ENCODE results near the gene KLK2. TPM values are rescaled to one million over a fixed set of nuclear protein-coding genes. Genes with fewer than 3 reads are reported as not detected.
"Not testable (repeated sequence)": the region's sequence is repeated elsewhere in the genome, so short reads cannot be mapped to it uniquely, and the experiment has no call there.

The KLK2 gene
- total RNA-seq, 1 donor from 2014 or later = not detected

DNA sequence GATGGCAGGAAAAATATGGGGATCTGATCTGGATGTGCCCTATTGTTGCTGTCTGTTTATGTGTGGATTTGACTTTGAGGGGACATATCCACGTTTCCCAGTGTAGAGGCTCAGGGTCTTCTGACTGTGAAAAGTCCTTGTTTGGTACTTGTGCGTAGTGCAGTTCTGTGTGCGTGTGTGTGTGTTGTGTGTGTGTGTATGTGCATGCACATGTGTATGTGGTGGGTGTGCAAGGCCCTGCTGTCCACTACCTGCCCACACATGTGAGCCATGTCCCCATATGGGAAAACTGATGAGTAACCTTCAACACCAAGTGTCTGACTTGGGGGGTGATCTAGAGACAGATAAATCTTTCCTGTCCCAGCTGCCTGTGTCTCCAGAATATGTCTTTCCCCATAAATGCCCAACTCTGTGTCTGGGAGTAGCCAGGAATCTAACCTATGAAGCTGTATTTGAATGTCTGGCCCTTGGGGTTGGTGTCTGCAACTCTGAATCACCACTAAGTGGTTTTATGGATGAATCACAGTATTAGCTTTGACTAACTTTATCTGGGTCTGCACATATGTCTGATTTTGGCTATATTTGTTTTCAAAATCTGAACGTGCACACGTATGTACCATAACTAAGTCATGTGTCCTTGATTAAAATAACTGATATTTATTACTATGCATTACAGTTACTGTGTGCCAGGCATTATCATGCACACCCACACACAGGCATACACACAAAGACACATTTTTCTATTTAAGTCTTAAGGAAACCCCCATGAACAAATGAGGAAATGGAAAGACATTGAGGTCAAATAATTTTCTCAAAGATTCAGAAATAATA is 17.4 kb downstream of the KLK2 start:
- DNase-seq (ENCODE audit: low spot score) = no peak
- intact Hi-C loops (cut with DNase I) = no loop called here

DNA sequence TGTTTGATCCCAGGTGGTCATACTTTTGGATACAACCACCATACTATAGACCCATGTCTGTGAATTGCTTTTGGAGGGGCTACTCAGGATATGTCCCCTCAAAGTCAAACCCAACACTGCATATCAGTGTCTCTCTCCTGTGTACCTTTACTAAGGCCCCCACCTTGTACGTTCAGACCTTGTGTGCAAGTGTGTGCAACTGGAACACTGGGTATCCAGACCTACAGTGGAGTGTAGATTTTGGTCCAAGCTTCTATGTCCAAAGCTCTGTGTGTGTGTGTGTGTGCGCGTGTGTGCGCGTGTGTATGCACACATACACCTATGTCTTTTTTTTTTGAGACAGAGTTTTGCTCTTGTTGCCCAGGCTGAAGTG is 18.0 kb downstream of the KLK2 start:
- no peak for DNase-seq (ENCODE audit: low spot score)
- intact Hi-C loops (cut with DNase I) = no loop called here

DNA sequence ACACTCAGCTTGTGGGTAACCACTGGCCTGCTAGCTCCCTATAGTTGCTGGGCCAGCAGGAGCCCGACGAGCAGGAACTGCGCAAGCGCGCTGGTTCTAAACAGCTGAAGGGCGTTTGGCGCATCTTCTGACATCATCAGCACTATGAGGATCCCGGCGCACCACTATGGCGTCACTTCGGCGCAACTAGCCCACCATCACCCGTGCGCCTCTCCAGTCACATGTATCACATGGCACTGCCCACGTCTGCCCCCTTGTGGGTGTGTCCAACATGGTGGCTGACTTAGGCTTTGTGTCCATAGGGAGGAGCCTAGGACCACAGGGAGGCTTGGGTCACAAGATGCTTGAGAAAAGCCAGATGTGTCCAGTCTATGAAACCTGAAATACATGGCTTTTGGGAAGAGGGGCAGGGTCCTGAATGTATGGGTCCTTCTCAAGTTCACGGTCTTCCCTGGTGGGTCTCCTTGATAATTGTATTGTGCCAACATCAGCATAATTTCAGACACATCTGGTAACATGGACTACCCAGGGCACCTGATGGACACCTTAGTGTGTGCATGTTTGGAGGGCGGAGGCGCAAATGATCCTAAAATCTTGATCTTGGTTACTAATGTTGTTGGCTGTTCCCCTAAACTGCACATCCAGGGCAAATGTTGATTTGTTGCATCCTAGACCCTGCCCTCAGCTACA is 20.0 kb downstream of the KLK2 start:
- intact Hi-C loops (cut with DNase I) = no loop called here
- DNase-seq (ENCODE audit: low spot score) = no peak

DNA sequence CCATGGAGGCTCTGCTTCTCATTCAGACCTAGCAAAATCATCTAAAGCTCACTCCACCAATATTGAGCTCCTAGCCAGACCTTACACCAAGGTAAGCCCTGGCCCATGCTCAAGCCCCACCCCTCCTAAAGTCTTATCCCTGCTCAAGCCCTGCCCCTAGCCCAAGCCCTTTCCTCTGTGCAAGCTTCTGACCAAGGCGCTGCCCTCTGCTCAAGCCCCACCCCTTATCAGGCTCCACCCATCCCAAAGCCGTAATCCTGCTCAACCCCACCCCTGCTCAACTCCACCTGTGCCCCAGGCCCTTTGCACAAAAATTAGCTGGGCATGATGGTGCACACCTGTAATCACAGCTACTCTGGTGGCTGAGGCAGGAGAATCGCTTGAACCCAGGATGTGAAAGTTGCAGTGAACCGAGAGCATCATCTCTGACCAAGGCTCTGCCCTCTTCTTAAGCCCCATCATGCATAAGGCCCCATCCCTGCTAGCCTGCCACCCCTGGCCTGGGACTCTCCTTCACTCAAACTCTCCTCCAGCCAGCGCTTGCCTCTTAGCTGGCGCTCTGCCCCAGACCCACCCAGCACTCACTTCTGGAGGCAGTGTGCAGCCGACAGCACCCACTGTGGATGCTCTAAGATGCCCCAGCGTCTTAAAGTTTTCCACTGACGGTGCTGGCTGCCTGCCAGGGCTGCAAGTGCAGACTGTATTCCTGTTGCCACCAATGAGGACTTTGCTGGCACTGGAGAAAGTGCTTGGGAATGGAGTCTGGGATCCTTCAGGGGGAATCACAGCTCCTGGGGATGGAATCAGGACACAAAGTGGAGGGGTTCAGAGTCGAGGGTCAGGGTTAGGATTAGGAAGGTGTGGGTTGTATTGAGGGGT is 21.5 kb downstream of the KLK2 start:
- intact Hi-C loops (cut with DNase I) = no loop called here
- DNase-seq (ENCODE audit: low spot score) = no peak

DNA sequence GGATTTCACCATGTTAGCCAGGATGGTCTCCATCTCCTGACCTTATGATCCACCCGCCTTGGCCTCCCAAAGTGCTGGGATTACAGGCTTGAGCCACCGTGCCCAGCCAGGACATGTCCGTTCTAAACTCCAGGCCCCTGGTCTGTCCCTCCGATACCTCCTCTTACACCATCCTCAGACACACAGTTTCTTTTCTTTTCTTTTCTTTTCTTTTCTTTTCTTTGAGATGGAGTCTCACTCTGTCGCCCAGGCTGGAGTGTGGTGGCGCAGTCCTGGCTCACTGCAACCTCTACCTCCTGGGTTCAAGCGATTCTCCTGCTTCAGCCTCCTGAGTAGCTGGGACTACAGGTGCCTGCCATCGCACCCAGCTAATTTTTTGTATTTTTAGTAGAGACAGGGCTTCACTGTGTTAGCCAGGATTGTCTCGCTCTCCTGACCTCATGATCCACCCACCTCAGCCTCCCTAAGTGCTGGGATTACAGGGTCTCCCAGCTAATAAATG is 22.9 kb downstream of the KLK2 start:
- DNase-seq (ENCODE audit: low spot score); intact Hi-C loops (cut with DNase I): not testable (repeated sequence)

DNA sequence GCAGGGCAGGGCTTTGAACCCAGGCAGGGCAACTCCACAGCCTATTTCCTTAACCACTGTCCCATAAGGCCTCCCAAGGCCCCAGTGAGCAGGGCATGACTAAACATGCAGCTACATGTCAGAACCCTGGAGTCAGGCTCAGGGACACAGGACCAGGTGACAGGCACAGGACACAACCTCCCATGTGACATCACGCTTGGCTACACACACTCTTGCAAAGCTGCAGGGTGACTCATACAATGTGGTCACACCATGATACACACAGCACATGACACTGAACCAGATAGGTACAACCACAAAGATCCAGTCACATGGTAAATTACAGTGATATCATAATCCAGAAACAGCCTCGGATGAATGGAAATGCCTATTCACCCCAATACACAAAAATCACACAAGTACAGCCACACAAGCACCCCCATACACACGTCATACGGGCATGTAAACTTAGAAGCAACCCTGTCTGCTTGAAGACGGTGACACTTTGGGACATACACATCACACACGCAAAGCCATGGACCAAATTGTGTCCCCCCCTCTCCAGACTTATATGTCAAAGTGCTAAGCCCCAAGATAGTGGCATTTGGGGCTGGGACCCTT is 23.5 kb downstream of the KLK2 start:
- no peak for DNase-seq (ENCODE audit: low spot score)
- intact Hi-C loops (cut with DNase I) = no loop called here

DNA sequence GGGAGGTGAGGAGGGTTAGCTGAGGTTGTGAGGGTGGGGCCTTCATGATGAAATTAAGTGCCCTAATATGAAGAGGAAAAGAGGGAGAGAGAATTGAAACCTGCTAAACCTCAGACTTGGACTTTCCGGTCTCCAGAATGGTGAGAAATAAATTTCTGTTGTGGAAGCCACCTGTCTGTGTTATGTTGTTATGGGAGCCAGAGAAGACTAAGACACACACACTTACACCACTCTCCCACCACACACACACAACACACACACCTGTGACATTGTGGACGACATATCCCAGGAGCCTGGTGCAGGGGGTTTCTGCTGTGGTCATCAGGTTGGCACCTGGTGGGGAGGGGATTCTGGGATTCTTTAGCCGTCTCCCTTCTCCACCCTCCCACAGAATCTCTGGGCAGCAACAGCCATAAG is 24.0 kb downstream of the KLK2 start:
- intact Hi-C loops (cut with DNase I) = no loop called here
- no peak for DNase-seq (ENCODE audit: low spot score)

DNA sequence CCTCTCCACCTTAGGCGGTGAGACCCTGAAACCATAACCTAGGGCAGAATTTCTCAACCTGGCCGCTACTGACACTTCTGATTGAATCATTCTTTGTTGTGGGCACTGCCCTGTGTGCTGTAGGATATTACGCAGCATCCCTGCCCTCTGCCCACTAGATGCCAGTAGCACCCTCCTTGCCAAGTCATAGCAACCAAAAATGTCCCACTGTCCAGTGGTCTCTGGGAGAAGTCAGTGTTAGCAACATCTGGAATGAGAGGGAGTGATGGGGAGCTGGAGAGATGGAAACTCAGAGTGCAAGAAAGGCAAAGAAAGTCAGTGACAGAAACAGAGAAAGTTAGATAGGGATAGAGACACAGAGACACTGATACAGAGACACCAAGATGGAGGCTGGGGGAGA is 24.4 kb downstream of the KLK2 start:
- no peak for DNase-seq (ENCODE audit: low spot score)
- intact Hi-C loops (cut with DNase I) = no loop called here

DNA sequence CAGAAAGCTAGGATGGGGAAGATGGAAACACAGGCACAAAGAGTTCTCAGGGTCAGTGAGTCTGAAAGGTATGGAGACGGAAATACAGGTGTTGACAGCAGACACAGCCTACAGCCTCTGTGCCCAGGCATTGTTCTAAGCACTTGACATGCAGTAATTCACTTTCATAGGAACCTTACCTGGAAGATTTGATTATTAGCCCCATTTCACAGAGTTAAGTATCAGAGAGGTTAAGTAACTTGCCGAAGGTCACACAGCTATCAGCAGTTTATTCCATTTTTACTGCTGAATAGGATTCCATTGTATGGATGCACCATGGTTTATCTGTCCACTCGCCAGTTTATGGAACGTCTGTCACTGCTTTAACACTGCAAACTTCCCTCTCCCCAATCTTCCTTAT is 24.8 kb downstream of the KLK2 start:
- no peak for DNase-seq (ENCODE audit: low spot score)
- intact Hi-C loops (cut with DNase I) = no loop called here

DNA sequence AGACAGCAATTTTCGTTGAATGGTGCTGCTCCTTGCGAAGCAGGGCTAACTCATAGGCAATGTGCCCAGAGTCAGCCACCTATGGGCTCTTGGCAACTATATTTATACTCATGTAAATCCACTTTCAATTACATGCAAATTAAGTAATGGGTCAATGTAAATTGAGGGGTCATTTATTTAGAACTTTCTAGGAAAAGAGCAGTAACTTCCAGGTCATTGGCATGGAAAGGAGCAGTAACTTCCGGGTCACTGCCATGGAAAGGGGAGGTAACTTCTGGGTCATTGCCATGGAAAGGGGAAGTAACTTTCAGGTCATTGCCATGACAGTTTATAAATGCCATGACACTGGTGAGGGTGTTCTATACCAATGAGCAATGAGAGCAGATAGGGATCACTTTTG is 26.3 kb downstream of the KLK2 start:
- intact Hi-C loops (cut with DNase I) = no loop called here
- DNase-seq (ENCODE audit: low spot score) = no peak

DNA sequence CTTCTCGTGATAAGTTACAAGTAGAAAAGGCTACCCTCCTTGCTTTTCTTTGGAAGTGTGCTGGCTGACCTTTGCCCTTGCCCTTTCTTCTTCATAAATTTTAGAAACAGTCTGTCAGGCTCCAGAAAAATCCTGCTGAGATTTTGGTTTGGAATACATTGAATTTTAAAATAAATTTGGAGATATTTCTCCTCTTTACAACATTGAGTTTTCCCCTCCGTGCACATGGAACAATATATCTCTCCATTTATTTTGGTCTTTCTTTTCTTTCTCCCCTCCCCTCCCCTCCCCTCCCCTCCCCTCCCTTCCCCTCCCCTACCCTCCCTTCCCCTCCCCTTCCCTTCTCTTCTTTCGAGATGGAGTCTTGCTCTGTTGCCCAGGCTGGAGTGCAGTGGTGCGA is 29.4 kb downstream of the KLK2 start:
- intact Hi-C loops (cut with DNase I) = no loop called here
- no peak for DNase-seq (ENCODE audit: low spot score)

DNA sequence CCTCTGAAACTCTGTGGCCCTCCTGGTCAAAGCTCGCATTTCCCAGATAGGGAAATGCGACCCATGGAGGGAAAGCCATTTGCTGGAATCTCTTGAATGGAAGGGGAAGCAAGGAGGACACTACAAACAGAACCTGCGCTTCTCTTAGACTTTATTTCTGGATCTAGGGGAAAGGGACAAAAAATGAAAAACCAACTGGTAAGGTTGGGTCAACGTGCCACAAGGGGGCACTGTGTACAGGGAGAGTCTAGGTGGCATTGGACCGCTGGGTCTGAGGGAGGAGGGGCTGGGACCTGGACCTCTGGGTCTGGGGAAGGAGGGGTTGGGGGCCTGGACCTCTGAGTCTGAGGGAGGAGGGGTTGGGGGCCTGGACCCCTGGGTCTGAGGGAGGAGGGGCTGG is 33.0 kb downstream of the KLK2 start:
- DNase-seq (ENCODE audit: low spot score) = no peak
- intact Hi-C loops (cut with DNase I) = no loop called here

DNA sequence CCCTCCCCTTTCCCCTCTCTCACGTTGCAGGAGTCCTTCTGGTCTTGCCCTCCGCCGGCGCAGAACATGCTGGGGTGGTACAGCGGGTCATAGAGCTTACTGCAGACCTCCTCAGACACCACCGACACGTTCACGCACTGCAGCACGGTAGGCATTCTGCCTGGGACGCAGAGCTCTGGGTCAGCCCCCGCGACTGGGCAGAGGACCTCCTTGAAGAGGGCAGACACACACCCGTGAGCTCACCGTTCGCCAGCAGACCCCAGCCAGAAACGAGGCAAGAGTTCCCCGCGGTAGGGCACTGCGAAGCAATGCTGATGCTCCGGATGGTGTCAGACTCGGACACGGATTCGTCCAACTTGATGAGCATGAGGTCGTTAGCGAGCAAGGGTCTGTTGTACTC is 35.1 kb downstream of the KLK2 start:
- intact Hi-C loops (cut with DNase I) = no loop called here
- DNase-seq (ENCODE audit: low spot score) = no peak

DNA sequence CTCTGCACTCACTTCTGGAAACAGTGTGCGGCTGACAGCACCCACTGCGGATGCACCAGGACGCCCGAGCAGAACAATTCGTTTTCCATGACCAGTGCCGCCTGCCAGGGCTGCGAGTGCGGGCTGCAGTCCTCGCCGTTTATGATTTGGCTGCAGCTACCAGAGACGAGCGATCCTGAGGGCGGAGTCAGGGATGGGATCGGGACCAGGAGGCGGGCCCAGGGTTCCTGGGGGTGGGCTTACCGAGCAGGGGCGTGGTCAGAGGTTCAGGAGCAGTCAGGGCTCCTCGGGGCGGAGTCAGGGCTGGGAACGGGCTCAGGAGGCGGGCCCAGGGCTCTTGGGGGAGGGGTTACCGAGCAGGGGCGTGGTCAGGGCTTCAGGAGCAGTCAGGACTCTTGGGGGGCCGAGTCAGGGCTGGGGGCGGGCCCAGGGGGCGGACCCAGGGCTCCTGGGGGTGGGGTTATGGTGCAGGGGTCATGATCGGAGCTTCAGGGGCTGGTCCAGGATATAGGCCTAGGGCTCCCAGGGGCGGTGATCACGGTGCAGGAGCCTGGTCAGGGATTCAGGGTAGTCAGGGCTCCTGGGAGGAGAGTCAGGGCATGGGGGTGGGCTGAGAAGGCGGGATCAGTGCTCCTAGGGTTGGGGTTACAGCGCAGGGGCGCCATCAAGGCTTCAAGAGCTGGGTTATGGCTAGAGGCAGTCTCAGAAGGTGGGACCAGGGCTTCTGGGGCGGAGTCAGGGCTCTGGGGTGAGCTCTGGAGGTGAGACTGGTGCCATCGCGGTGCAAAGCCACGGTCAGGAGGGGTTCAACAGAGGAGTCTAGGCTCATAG is 36.2 kb downstream of the KLK2 start:
- no peak for DNase-seq (ENCODE audit: low spot score)
- intact Hi-C loops (cut with DNase I) = no loop called here

DNA sequence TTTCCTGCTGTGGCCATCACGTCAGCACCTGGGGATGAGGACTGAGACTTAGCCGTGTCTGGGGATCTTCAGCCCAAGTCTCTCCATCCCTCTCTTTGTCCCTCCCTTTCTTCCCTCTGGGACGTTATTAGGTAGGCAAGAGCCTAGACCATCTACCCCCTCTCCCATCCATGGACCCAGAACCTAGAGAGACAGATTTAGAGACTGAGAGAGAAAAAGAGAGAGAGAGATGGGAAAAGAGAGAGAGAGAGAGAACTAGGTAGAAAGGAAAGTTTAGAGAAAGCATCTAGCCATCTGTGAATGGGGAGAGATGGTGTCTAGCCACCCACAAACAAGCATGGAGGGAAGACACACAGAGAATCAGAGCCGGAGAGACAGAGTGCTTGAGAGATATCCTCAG is 37.5 kb downstream of the KLK2 start:
- intact Hi-C loops (cut with DNase I) = no loop called here
- no peak for DNase-seq (ENCODE audit: low spot score)

DNA sequence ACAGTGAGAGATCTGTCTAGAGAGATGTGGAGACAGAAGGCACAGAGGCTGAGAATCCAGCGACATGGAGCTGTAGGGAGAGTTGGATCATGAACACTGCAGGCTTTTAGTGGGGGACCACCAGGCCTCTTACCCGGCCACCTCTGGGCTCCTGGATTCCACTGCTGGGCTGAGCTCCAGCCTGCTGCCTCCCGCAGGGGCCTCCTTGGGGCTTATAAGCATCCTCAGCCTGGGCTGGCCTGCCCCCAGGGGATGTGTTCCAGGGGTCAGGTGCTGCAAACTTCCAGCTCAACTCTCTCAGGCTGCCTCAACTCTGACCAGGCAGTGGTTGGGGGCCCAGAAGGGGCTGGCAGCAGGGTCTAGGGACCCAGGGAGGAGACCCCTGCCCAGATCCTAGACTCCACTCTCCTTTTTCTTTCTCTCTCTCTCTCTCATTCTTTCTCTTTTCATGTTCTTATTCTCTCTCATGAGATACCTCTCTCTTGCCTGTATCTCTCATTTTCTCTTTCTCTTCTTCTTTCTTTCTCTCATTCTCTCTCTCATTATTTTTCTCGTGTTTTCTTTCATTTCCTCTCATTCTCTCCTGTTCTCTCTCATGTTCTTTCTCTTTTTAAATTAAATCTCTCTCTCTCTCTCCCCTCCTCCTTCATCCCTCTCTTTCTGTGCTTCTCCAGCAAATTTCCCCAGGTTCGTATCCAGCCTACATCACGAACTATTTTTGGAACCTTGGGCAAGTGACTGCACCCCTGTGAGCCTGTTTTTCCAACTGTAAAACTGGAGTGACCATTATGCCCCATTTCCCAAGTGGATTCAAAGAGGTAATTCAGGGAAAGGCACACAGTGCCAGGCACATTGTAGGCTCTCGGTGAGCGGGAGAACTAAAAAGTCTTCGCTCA is 38.2 kb downstream of the KLK2 start, which contains the start of gene KLK4:
TSS of gene KLK4 (minus strand) at position 190 of the 896 bp plus-strand sequence. CDS start 657 bp downstream, outside the sequence.
- intact Hi-C loops (cut with DNase I) = no loop called here
- no peak for DNase-seq (ENCODE audit: low spot score)

DNA sequence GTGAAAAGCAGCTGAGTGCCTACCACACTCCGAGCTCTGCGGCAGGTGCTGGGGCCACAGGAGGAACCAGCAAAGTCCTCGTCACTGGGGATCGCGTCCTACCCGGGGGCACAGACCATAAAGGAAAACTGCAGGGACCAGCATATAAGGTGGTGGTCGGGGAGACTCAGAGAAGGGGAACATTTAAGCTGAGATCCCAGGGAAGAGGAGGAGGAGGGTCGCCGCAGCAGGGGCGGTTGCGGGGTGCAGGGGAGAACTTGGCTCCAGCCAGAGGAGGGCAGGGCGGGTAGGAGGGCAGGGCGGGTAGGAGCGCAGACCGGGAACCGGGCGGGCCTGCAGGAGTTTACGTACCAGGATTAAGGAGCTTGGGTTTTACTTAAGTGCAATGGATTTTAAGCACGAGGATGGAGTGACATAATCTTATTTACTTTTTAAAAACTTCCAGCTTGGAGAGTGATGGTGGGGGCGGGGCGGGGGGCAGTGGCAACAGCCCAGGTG is 38.9 kb downstream of the KLK2 start:
- intact Hi-C loops (cut with DNase I) = no loop called here
- no peak for DNase-seq (ENCODE audit: low spot score)
